ENCODE results near the gene ODF2L. TPM values are rescaled to one million over a fixed set of nuclear protein-coding genes. Genes with fewer than 3 reads are reported as not detected.

ODF2L gene
- total RNA-seq, result 24.7 and 49.0 TPM in 2 replicates

DNA sequence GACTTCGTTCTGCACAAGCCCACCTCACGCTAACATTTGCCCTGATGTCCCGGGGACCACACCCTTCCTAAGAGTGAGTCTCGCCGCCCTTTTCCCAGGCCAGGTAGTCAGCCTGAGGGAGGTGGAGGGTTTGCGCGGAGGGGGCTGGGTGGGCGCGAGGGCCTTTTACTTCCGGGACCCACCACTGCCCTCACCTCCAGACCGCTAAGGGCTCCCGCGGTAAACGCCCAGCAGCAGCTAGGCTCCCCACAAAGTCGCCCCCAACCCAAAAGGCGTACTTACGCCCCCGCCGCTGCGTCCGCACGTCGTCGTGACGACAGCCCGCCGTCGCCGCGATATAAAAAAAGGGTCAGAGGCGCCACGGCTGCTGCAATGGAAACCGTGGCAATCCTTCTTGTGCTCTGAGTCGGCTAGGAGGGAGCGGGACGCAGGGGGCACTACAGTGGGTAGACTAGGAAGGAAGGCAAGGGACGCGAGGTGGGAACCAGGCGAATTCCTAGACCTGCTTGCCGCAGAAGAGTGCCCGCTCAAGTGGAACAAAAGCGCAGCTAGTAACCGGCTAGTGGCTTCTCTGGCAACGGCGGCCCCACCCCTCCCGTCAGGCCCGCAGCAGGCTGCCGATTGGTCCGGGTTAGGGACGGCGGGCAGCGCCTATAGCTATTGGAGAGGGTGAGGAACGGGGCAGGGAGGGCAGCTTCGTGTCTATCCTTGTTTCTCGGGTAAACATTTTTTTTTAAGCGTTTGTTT lies at the start of gene ODF2L:
Gene ODF2L, minus strand, starts transcription at position 573 of the 747 bp plus-strand sequence. CDS start 9,296 bp downstream, outside the sequence.
- peak; percentile 73 for DNase-seq (ENCODE audit: low read depth)

DNA sequence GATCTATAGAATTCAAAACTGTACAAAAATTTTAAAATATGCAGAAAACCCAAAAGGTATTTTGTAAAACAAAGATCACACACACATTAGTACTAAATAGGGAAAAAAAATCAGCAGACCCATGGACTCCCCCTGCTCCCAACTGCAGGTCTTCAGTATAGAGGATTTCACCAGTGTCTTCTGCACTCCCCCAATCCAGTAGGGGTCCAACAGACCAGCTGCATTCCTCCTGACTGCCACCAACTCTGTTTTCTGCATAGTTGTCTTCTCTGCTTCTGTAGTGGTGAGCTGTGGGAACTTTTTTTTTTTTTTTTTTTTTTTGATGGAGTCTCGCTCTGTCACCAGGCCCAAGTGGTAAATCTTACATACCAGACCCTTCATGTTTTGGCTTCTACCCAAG lies 49.8 kb upstream of the ODF2L start:
- no peak for DNase-seq (ENCODE audit: low read depth)

DNA sequence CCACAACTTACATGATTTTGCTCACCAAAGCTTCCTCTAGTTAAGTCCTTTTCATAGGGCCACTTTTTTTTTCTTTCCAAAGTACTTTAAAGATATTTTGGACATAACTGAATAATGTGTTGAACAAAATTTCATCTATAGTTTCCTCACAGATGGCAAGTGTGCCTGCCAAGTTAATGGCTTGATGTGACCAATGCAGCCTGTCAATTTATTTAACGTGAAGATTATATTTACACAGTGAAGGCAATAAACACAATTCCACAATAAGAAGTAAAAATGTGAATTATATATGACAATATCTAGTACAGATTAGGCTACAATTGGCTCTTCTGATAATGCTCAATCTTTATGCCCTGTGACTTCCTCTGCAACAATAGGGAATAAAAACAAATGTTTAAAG lies 45.9 kb upstream of the ODF2L start:
- no peak for DNase-seq (ENCODE audit: low read depth)

DNA sequence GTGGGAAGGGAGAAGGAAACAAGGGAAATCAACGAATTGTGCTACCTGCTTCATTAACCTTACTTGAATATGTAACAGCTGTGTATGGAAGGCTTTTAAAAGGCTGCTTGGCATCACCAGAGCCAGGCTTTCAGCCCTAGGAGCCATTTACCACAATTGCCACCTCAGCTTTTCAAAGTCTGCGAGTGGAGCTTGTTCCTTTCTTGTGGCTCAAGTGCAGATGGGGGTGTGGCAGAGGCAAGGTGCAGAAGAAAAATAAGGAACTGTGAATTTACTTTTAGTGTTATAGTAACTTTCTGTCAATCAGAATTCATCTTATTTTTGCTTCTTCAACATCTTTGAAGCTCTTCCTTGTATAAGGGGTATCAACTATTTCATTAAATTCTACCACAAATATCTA lies 45.5 kb upstream of the ODF2L start:
- no peak for DNase-seq (ENCODE audit: low read depth)

GRCh38 chr1:86436041-86436440 lies 39.9 kb upstream of the ODF2L start:
- peak; percentile 65 for DNase-seq (ENCODE audit: low read depth)

- no peak for DNase-seq (ENCODE audit: low read depth)
Measured at GRCh38 chr1:86435327-86435726, 39.2 kb upstream of the ODF2L start.

GRCh38 chr1:86434059-86434458 lies 37.9 kb upstream of the ODF2L start:
- no peak for DNase-seq (ENCODE audit: low read depth)

DNA sequence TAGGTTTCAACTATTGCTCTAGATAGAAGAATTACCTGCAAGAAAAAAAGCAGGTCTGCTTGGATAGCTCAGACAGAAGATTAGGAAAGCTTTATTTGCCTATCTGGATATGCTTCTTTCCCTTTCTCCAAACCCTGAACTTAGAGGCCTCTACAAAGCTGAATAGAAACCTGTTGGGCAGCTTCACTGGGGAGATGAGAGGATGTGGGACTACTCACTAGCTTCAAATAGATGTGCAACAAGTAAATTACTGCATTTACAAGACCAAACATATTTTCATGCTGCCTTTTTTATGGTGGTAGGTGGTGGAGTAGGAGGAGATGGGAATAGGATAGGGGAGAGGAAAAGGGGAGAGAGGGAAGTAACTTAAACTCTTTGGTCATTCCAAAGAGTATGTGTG lies 34.3 kb upstream of the ODF2L start:
- peak; percentile 13 for DNase-seq (ENCODE audit: low read depth)

GRCh38 chr1:86429835-86430234 lies 33.7 kb upstream of the ODF2L start:
- peak; percentile 98 for DNase-seq (ENCODE audit: low read depth)

- peak; percentile 58 for DNase-seq (ENCODE audit: low read depth)
Measured at GRCh38 chr1:86429122-86429725, 33.1 kb upstream of the ODF2L start.

DNA sequence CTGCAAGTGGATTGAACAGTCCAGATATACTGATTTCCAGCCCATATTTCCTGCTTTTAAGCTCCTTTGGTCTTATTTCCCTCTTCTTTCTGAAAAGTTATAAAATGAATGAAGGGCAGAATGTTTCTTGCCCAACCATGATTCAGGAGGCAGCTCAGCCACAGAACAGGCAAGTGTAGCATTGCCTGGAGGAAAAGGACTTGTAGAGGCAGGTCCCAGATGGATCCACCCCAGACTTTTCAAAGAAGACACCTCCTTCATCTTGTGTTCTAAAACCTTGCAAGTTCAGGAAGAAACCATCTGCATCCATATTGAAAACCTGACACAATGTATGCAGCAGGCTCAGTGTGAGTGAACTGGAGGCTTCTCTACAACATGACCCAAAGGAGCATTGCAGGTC lies 27.8 kb upstream of the ODF2L start, which contains the start of gene CLCA2:
Gene CLCA2, plus strand, starts transcription at position 299 of the 400 bp plus-strand sequence. Its CDS starts 77 bp downstream, at position 376.
- DNase-seq (ENCODE audit: low read depth), result no peak

GRCh38 chr1:86423473-86423872 lies 27.4 kb upstream of the ODF2L start:
- no peak for DNase-seq (ENCODE audit: low read depth)

DNA sequence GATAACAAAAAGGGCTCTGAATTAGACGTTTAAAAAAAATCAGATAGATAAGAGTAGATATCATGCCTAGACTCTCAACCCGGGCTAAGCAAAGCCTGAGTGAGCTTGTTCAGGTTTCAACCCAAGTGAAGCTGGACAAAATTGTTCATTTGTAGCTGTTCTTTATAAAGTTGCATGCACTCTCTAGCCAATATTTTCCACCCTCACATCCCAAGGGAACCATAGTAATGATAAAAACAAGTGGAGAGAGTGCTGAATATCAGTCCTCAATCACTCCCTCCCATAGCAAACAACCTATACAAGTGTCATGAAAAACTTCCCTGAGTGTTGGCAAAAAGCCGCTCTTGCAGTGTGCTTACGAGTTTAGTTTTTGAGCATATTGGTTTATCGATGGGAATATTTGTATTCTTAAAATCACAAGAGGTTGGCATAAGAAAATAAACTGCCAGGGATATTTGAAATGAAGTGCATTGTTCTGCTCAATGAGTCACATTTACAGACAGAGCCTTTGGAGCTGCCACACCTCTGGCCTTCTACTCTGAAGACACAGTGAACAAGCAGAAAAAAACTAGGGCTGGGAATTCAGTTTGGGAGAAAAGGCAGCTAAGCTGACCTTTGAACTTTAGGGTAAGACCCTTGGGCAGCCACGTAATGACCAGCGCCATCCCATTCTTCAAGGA lies 25.6 kb upstream of the ODF2L start:
- peak; percentile 60 for DNase-seq (ENCODE audit: low read depth)

GRCh38 chr1:86419277-86419903 lies 23.3 kb upstream of the ODF2L start:
- peak; percentile 36 for DNase-seq (ENCODE audit: low read depth)

DNA sequence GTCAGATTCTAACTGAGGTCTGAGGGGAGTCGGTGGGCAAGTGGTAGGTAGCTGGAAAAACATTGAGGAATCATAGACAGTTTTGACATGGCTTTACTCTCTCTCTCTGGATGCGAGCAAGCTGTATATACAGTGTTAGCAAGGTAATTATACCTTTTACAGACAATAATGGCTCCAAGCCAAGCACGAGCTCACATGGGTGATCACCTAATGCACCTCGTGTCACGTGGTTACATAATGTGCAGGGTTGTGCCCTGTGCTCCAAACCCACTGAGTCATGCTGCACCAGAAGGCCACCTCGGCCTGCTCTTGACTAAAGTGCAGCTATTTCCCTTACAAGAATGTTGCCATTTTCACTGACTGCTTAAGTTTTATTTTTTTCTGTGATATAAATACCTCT lies 20.2 kb upstream of the ODF2L start:
- peak; percentile 86 for DNase-seq (ENCODE audit: low read depth)

DNA sequence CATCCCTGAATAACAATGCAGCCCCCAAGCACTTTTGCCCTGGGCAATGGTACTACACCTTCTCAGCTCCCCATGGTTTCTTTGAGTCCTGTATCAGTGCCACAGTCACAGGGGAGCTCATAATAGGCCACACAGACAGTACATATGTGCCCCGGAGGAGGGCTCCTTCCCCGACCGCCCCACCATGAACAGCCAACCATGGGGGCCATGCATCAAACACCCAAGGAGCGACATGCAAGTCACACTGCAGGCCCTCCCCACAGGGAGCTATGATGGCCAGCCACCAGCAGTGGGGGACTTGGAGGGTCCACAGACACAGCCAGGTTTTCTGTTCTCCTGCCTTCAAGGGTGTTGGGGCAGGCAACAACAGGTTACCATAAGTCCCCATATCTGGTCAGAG lies 14.8 kb upstream of the ODF2L start:
- DNase-seq (ENCODE audit: low read depth), result no peak

GRCh38 chr1:86409416-86410021 lies 13.4 kb upstream of the ODF2L start:
- no peak for DNase-seq (ENCODE audit: low read depth)

GRCh38 chr1:86396498-86396890 lies 371 bp upstream of the ODF2L start:
- DNase-seq (ENCODE audit: low read depth), result no peak

DNA sequence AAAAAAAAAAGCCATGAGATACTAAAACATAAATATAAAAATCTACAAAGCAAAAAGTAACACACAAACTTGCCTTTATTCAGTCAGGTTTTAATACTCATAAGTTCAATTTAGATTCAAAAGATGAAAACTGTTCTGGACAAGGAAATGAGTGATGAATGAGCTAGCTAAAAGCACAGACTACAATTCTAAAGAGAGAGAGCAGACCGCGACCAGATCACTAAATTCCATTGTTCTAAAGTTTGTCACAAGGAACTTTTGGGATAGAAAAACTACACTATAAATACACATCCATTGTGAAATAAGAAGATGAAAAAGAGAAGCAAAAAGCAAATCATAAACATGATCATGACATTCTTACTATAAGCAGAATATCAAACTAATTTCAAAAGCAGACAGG lies 1.7 kb downstream of the ODF2L start:
- peak; percentile 43 for DNase-seq (ENCODE audit: low read depth)

DNA sequence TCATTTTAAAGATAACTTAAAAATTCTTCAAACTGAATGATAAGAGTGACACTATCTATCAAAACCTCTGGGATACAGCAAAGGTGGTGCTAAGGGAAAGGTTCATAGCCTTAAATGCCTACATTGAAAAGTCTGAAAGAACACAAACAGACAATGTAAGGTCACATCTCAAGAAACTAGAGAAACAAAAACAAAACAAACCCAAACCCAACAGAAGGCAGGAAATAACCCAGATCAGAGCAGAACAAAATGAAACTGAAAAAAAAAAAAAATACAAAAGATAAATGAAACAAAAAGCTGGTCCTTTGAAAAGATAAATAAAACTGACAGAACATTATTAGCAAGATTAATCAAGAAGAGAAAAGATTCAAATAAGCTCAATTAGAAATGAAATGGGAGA lies 6.8 kb downstream of the ODF2L start:
- no peak for DNase-seq (ENCODE audit: low read depth)

GRCh38 chr1:86388777-86389176 lies 7.3 kb downstream of the ODF2L start:
- DNase-seq (ENCODE audit: low read depth), result no peak

All from renal cortical epithelial cell (primary cell).